Measurements from ENCODE around the gene IRX4.

The IRX4 gene

DNA sequence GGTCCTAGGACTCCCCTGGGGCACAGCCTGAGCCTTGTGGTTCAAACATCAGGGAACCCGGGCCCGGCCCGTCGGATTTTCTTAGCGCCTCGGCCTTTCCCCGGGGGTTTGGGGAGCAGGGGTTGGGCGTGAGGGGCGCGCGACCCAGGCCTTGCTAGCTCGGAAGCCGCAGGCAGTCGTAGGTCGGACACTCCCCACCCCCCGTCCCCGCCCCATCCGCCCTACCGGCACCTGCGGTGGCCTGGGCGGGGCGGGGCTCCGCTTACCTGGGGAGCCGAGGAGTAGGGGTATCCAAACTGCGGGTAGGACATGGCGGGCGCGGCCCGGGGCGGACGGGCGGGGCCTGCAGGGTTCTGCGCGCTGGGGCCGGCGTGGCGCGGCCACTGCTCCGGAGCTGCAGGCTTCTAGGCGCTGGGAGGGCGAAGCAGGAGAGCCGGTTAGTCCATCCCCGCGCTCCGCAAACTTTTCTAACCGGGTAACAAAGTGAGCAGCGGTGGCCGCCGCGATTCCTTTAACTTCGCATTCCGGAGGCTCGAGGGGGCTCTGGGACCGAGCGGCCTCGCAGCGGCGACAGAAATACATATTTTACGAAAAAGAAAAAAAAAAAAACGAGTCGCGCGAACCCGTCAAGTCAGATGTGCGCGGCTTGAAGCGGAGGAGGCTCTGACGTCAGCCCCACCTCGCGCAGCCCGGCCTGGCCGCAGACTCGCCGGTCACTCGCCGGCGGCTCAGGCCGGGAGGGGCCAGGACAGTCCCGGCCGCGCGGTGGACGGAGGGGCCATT lies at the start of gene IRX4:
Gene IRX4, minus strand, starts transcription at position 589 of the 783 bp plus-strand sequence. Its CDS starts 278 bp downstream, at position 311.
- DNase-seq: no peak

DNA sequence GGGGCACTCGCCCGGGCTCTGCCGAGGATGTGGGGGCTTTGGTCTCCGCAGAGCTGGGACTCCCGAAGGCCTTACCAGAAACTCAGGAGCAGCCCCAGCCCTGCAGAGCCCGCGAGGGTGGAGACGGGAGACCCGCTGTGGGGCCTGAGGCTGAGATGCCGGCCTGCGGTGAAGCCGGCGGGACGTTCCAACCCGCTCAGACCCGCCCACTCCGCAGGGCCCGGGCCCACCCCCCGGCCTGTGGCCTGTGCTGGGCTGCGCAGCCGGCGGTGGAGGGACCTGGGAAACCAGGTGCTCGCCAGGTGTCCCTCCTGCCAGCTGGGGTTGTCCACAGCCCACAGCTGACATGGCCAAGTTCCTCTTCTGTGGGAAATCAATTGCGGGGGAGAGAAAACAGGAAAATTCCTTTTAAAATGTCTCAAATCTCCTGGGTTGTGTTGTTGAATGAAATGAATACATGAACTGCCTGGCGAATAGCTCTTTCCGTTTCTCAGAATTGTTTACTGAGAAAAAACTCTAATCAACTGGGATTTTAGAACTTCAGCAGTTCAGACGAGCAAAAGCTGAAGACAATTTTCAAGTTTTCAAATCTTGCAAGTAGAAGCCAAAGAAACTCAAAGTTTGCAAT lies 49.0 kb upstream of the IRX4 start:
- DNase-seq: no peak

GRCh38 chr5:1930880-1931603 lies 48.3 kb upstream of the IRX4 start:
- DNase-seq: no peak

DNA sequence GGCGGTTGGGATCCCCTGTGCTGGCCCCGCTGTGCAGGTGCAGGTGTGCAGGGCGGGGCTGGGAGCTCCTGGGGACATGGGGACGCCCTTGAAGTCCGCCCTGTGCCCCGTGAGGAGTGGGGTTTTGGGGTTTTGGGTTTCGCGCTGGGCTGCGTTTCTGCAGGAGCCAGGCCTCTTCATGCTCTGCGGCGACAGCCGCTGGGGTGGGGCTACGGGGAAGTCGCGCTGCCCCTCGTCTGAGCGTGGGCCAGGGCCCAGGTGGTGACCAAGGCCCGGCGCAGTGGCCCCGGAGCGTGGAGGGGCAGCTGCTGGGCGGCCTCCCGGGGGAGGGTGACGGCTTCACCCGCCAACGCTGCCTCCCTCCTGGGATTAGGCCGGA lies 47.8 kb upstream of the IRX4 start:
- DNase-seq: no peak

DNA sequence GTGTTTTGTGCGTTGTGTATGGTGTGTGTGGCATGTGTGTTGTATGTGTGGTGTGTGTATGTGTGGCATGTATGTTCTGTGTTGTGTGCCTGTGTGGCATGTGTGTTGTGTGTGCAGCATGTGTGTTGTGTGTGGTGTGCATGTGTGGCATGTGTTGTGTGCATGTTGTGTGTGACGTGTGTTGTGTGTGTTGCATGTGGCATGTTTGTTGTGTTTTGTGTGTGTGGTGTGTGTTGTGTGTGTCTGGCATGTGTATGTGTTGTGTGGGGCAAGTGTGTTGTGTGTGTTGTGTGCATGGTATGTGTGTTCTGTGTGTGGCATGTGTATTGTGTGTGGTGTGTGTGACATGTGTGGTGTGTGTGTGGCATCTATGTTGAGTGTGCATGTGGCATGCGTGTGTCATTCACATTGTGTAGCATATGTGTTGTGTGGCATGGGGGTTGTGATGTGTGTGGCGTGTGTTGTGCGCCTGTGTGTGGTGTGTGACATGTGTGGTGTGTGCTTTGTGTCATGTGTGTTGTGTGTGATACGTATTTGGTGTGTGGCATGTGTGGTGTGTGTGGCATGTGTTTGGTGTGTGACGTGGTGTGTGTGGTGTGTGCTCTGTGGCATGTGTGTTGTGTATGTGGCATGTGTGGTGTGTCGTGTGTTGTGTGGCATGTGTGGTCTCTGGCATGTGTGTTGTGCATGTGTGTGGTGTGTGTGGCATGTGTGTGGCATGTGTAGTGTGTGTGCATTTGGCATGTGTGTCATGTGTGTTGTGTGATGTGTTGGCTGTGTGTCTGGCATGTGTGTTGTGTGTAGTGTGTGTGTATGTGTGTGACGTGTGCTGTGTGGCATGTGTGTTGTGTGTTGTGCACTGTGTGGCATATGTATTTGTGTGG lies 46.6 kb upstream of the IRX4 start:
- DNase-seq: no peak

DNA sequence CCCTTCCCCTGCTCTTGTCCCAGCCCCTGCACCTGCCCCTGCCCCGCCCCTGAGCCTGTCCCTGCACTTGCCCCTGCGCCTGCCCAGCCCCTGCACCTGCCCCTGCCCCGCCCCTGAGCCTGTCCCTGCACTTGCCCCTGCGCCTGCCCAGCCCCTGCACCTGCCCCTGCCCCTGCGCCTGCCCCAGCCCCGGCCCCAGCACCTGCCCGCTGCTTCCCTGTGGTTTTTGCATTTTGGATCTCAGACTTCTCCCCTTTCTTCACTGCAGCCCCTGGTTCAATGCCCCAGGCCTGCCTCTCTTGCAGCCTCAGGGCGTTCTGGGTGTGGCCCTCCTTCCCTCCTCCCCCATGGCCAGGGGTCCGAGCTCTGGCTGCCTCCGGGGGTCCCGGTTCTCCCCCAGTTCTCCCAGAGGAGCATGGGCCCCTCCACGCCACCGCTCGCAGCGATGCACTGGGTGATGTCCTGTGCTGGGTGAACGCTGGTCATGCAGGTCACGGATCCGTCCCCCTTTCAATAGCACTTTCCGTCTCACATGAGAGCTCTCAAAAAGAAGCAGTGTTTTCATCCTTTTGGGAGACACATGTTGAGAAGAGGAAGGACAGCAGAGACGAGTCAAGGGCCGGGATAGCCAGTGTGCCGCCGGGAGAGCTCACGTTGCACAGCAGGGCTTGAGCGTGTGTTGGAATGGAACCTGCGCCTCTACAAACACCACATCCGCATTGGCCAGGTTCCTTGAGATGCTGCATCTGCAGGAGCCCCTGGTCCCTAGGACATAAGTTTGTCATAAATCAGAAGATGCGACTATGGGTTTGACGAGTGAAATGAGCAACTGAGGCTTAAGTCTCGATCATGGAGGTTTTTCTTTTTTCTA lies 44.0 kb upstream of the IRX4 start:
- no peak for DNase-seq

- DNase-seq: no peak
Measured at GRCh38 chr5:1926071-1926440, 43.3 kb upstream of the IRX4 start.

- no peak for DNase-seq
Measured at GRCh38 chr5:1925111-1926070, 42.7 kb upstream of the IRX4 start.

DNA sequence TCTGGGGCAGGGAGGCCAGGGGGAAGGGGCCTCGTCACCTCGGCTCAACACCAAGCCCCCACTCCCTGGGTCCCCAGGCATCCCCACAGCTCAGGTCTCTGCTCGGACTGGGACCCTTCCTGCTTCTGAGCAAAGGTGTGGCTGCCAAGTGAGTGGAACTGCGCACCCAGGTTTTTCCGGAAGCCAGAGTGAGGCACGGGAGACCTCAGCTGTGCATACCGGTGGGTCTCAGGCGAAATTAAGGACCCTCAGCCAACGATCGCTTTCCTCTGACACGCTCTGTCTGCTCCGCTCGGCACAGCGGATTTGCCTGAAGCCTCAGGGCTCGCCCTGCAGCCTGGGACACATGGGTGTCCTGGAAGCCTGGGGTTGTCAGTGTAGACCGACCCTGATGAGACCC lies 41.0 kb upstream of the IRX4 start:
- DNase-seq: no peak

- no peak for DNase-seq
Measured at GRCh38 chr5:1923341-1923740, 40.6 kb upstream of the IRX4 start.

DNA sequence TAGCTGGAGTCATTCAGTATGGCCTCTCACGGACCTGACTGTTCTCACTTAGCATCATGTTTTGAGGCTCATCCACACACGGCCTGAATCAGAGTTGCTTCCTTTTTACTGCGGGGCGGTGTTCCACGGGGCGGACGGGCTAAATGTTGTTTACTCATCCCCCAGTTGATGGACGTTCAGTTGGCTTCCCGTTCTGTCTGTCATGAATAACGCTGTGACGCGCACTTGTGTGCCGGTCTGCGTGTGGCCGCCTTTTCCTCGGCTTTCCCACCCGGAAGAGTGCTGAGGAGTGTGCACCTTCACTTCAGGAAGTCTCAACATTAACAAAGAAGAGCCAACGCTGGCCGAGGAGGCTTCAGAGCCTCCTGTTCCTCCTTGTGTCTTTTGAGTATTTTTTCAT lies 39.0 kb upstream of the IRX4 start:
- DNase-seq: no peak

- DNase-seq: no peak
Measured at GRCh38 chr5:1919750-1920149, 37.0 kb upstream of the IRX4 start.

- no peak for DNase-seq
Measured at GRCh38 chr5:1919209-1919566, 36.5 kb upstream of the IRX4 start.

DNA sequence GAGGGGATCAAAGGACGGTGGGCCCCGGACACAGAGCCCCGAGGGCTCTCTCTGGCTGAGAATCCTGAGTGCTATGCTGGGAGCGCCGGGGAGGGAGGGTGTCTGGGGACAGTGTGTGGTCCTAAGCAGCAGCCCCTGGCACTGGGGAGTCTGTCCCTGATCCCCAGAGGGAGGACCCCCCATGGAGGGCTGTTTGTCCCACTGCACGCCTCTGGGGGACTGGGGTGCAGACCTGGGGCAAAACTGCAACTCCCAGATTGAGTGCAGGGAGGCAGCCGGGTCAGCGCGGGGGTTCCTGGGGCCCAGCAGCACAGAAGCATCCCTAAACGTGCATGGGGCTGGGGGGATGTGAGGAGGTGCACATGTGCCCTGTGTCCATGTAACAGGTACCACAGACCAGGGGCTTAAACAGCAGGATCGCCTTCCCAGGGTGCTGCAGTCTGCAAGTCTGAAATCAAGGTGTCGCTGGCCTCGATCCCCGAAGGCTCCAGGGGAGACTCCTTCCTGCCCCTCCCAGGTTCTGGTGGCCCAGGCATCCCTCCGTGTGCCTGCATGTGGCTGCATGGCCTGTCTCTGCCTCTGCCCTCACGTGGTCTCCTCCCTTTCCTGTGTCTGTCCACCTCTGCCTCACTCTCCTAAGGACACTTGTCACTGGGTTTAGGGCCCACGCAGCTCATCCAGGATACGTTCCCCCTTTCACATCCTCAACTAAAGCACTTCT lies 35.9 kb upstream of the IRX4 start:
- DNase-seq: no peak

DNA sequence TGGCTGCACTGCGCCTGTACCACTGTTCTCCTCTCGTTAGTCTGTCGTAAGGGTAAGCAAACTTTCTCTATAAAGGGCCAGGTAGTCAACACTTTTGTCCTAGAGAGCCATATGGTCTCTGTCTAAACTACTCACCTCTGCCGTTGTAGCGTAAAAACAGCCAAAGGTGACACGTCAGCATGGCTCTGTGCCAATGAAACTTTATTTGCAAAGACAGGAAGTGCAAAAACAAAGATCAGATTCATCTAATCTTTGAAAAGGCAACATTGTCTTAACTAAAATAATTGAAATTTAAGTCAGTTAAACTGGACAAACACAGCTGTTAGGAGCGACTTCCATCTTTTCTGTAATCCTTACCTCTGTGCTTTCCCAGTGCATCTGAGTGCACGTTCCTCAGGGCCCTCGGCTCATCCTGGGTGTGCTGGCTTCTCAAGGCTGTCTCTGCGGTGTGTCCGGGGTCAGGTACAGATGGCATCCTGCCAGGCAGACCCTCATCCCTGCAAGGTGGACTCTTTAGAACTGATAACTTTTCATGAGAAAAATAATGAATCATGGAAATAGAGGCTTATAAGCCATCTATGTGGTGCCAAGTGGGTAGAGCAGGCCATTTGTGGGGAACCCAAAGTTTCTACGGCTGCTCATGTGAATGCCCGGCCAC lies 35.2 kb upstream of the IRX4 start:
- DNase-seq: no peak

- no peak for DNase-seq
Measured at GRCh38 chr5:1916041-1917001, 33.6 kb upstream of the IRX4 start.

DNA sequence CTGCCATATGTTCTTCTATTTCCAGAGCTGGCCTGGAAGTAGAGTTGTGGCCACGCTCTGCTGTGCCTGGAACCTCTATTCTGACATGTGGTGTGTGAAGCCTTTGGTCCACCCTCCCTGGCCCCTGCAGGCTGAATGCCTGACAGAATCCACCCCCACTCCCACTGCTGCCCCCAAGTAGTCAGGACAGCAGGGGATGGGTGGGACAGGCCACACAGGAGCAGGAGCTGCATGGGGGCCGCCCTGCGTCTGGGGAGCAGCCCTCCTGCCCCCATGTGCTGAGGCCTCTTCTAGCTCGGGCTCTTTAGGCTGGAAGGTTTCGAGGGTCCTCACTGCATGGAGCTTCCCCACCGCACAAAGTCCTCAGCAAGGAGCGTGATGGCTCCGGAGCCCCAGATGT lies 32.6 kb upstream of the IRX4 start:
- DNase-seq: no peak

DNA sequence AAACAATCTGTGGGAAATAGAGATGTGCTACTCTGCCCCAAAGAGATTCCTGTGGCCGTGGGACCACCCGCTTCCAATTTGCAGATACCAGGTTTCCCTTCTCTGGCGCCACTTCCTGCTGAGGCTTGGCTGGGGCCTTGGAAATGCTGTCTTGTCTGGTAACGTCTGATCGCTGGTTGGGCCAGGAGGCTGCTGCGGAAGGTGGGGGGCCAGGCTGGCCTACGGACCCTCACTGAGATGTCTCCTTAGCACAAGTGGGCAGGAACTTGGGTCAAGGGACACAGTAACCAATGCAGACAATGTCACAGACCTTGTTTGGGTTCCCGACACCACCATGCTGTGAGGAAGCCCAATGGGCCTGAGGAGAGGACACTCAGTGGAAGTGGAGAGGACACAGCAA lies 31.7 kb upstream of the IRX4 start:
- DNase-seq: no peak
